Fibroblast of skin of left quadriceps (primary cell): Measurements from ENCODE around the gene CTSF.
"Not testable (repeated sequence)": the region's sequence is repeated elsewhere in the genome, so short reads cannot be mapped to it uniquely, and the experiment has no call there.

Experiments
- DNase-seq, 2 experiments: peaks; one replicate each; pipeline ENCODE4 v3.0.0-alpha.2; 2013; ENCODE audit warnings: low read depth in 2 of 2

Gene CTSF

DNA sequence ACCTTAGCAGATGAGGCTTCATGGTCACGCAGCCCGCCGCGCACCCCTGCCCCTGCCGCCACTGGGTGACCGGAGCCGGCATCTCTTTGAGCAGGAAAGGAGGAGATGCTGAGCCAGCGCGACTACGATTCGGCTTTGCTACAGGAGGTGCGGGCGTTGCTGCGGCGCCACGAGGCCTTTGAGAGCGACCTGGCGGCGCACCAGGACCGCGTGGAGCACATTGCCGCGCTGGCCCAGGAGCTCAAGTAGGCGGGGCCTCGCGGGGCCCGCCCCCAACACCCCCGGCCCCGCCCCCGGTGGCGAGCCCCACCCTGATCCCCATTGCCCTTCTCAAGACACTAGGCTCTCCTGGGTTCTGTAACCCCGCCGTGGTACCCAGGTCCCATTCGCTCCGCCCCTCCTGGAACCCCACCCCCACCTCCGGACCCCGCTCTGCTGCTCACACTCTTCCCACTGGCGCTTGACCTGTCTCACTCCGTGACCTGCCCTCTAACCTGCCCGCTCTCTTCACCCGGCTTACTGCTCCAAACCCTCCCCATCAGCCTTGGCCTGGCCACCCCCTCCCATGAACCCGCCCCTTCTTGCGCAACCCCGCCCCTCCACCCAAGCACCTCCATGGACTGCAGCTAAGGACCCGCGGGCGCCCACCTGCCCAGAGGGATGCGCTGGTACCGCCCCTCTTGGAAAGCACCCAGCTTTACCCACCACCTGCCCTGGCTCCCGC is 9.1 kb downstream of the CTSF start:
- no peak for DNase-seq

DNA sequence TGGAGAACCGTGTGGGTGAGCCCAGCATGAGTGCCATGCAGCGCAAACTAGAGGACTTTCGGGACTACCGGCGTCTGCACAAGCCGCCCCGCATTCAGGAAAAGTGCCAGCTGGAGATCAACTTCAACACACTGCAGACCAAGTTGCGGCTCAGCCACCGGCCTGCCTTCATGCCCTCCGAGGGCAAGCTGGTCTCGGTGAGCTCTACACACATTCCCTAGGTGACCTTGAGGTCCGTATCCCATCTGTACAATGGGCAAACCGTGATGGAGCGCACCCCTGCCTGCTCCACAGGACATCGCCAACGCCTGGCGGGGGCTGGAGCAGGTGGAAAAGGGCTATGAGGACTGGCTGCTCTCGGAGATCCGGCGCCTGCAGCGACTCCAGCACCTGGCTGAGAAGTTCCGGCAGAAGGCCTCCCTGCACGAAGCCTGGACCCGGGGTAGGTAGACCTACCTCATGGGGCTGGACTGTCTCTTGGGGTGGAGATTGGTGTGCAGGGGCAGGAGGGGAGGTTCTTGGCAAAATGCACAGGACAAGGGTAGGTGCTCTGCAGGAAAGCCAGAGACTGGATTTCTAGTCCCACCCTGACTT is 10.6 kb downstream of the CTSF start:
- DNase-seq = no peak

DNA sequence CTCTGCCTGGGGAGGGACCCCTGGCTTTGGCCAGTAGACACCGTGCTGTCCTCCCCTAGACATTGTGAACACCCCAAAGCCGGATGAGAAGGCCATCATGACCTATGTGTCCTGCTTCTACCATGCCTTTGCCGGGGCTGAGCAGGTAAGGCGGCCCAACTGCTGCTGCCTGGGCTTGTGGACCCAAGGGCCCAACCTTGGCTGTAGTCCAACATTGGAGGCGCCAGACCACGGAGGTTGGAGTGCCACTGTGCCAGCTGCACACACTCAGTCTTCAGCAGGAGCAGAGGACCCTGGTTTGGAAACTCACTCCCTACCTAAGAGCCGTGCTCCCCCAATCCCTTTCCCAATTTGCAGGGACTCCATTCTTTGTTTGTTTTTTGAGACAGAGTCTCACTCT is 12.3 kb downstream of the CTSF start:
- DNase-seq = no peak

DNA sequence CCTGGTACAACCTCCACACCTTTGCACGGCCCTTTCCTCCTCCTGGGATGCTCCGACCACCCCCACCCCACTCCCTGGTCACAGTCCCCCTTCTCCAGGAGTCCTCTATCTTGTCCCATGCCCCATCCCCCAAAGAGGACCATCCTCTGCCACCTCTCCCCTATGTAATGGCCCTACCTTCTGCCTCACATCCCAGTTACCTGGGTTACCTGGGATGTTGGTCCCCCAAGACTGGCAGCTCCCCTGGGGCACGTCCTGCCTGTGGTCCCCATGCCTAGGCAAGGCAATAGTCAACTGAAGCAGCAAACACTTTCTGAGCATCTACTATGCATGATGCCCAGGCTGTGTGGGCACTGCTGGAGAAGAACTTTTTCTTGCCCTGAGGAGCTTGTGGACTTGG is 13.0 kb downstream of the CTSF start:
- DNase-seq = no peak

DNA sequence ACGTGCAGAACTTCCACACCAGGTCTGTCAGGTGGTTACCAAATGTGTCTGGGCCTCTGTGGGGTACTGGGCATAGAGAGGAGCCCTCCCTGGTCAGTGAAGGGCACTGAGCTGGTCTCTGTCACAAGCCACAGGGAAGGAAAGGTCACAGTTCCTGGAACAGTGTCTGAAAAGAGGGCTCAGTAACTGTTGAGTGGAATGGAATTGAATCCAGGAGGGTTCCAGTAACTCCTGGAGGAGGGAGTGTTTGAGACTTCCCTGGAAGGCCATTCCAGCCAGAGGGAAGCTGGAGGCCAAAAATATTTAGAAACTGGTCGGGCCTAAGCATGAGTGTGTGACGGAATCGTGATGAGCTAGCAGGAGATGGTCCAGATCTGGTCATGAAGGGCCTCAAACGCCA is 13.8 kb downstream of the CTSF start:
- no peak for DNase-seq

DNA sequence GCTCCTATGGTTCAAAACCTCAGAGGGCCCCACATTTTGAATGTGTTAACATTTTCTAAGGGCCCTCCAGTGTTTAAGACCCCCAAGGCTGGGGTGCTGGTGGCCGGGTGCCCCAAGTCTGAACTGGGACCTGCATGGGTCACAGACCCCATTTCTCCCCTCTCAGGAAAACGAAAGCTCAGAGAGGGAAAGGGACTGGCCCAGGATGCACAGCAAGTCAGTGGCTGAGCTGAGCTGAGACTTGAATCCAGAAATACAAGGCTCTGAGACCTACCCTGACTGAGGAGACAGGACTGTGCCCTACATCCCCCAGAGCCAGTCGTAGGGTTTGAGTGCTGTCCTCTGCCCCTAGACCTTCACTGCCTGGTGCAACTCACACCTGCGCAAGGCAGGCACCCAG is 17.5 kb downstream of the CTSF start:
- no peak for DNase-seq

DNA sequence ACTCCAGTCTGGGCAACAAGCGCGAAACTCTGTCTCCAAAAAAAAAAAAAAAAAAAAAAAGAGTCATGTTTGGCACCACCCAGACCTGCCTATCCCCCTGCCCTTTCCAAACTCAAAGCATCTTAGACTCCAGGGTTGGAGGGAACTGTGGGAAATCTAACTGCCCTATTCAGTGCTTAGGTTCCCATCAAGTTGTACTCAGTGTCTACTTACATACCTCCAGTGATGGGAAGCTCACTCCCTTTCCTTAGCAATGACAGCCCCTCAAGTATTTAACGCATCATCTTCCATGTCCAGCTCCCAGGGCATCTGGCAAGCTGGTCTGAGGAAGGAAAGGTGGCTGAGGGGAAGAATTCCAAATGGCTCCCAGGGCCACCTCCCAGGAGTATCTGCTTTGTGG is 18.7 kb downstream of the CTSF start:
- DNase-seq = no peak

DNA sequence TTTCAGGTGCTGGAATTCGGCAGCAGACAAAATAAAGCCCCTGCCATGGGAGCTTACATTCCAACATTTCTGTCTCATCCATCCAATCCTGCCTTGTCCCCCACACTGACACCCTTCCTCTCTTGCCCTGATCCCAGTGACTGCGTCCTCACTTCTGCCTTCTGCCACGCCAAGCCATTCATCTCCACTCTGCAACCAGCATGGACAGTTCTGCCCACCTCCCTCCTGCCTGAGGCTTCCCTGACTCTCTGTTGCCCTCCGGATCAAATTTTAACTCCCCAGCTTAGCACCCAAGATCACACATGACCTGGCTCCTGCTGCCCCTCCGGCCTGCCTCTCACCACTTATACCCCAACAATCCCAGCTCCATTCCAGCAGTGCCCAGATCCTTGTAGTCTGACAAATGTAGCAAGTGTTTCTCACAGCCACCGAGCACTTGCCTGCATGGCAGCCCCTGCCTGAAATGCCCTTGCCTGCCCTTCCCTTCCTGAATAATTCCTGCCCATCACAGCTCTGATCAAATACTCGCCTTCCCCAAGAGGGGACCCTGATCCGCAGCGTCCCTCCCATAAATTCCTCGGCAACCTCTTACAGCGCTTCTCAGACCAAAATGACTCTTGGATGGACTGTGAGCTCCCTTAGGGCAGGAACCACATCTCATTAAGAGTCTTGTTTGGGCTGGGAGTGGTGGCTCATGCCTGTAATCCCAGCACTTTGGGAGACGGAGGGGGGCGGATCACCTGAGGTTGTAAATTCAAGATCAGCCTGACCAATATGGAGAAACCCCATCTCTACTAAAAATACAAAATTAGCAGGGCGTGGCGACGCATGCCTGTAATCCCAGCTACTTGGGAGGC is 19.4 kb downstream of the CTSF start:
- DNase-seq = no peak

DNA sequence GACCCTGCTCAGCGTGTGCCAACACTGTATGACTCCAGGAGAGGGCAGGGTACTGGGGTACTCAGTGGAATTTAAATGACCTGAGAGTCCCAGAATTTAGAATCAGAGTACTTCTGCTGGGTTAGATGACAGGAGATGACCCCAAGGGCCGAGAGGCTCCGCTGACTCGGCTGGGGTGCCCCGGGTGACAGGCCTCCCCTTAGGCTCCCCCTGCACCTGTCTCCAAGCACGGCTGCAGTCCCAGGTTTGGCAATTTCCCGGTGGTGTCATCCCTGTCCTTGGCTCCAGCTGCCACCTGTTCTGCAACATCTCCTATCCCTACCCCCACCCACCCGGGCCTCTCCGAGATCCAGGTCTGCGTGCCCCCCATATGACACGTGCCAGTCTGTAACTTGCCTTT is 20.4 kb downstream of the CTSF start:
- no peak for DNase-seq

DNA sequence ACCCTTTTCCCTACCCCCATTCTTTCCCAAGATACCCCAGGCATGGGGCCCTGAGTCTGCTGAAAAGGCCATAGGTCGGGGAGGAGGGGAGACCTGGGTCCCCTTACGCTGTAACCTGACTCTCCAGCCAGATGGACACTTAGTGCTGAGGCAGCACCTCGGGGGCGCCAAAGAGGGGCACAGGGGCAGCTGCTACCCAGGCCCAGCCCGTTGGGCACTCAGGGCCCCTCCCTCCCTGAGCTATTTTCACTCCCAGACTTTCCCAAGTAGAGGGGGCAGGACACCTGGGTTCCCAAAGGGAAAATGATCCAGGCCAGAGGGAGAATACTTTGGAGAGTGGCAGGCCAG is 20.8 kb downstream of the CTSF start:
- no peak for DNase-seq

DNA sequence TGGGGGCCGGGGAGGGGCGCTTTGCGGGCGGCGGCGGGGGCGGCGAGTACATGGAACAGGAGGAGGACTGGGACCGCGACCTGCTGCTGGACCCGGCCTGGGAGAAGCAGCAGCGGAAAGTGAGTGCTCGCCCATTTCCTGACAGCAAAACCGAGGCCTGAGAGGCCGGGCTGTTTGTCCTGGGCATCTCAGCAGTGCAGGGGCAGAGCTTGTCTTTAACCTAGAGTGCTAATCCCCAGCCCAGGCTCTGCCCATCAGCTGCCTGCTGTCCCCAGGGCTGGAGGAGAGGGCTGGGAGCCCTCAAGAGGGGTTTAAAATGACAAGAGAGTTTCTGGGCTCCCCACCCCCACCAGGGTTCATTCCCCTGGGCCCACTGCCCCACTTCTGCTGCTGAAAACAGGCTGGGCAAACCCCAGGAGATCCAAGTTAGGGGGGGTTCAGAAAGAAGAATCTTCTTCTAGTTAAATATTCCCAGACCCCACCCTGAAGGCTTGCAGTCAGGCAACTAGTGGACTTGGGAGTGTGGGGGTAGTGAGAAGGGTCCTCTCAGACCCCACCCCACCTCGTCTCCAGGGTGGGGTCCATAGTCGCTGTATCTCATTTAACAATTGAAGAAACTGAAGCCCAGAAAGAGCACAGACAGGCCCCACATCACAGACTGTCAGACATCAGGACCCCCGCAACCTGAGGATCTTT is 21.3 kb downstream of the CTSF start:
- DNase-seq = no peak

DNA sequence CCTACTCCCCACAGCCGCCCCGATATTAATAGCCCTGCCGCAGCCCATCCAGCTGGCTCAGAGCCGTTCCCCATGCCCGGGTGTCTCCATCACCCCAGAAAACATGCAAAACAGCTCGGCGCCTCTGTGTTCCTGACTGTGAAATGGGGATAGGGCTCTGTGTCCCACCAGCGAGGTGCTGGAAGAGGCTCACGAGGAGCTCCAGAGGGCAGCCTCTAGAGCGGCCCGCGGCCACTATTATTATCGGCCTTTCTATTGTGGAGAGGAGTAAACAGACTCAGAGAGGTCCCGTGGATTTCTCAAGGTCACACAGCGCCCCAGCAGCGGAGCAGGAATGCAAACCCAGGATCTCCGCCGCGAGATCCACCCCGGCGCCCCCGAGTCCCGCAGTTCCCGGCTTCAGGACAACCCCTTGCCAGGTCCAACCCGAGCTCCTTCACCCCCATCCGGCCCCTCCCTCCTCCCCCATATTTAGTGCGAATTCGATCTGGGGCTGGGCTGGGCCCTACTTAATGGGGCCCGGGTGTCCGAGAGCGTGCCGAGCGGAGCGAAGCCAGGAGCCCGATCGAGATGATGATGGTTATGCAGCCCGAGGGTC is 21.9 kb downstream of the CTSF start, which contains the start of gene ACTN3:
TSS of gene ACTN3 (plus strand) at position 536 of the 598 bp plus-strand sequence. CDS start at position 571, 35 bp downstream.
- DNase-seq = peak in 1 of 2 experiments; percentile 13

DNA sequence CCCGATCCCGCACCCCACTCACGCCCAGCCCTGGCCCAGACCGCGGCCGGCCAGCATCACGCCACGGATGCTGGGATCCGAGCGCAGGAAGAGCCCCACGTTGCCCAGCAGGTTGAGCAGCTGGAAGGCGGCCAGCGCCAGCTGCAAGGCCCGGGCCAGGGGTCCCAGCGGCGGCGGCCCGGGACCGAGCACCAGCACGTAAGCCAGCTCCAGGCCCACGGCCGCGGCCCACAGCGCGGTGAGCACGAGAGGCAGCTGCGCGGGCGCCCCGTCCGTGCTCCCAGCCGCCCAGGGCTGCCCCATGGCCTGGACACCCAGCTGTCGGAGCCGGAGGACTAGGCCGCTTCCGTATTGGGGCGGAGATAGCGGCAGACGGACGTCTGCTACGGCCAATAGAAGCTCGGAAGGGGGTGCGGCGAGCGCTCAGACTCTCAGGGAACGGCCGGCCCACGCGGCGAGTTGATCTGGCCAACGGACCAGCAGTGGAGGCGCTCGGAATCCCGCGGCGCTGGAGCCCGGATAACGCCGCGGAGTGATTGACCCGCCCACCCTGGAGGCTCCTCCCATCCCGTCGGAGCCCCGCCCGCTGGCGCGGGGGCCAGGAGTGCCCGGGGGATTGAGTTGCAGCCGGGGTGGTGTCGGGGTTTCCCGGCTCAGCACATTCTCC is 22.6 kb downstream of the CTSF start, which contains the start of gene ZDHHC24:
TSS of gene ZDHHC24 (minus strand) at position 348 of the 667 bp plus-strand sequence. CDS start at position 303, 45 bp downstream.
- peak; percentile 94 for DNase-seq

DNA sequence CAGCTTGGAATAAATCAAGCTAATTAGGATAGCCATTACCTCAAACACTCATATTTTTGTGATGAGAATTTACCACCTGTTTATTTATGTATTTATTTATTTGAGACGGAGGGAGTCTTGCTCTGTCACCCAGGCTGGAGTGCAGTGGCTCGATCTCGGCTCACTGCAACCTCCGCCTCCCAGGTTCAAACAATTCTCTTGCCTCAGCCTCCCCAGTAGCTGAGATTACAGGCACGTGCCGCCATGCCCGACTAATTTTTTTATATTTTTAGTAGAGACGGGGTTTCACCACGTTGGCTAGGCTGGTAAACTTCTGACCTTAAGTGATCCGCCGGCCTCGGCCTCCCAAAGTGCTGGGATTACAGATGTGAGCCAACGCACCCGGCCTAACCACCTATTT is 23.5 kb downstream of the CTSF start:
- not testable (repeated sequence) for DNase-seq

DNA sequence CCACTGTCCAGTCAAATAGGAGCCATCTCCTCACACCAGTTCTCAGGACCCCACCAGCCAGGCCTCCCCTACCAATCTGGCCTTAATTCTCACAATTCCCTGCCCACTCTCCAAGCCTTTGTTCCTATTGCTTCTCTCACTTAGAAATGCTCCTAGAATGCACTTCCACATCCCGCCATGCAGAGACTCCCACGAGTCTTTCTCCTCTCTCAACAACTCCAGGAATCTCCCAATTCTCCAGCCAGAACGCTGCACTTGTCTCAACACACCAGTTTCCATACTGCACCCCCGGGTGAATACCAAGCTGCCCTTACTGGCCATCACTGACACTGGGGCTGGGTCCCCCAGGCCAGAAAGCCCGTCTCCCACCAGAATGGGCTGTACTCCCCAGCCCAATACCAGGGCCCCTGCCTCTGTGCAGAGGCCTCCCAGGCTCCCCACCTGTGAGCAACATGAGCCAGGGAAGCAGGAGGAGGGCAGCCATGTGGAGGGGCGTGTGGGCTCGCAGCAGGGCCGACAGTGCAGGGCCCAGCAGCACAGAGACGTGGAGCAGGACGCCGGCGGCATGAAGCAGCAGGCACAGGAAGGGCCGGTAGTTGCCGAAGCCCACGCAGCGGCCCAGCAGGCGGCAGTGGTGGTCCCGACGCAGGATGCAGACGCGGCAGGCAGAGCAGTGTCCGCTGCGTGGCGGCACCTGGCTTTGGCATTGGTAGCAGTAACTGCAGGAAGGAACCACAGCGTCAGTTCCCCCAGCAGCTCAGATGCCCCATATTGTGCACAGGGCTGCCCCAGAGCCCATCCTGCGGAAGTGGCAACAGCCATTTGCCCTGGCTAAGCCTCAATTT is 24.9 kb downstream of the CTSF start:
- peak in 1 of 2 experiments; percentile 11 for DNase-seq

DNA sequence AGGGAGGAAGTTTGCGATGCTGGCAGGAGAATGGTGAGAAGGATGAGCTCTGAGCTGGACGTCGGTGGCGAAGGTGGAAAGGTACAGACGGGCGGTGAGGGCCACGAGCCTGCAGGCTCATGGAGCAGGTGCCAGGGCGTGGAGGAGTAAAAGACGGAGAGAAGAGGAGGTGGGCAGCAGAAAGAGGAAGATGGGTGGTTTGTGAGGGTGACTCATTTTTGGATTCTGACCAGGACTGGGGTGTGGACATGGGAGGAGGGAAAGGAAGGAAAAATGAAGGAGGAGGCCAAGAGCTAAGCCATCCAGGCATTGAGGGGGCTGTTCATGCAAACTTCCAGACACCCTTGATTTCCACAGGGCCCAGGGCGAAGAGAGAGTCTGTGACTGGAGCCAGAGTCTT is 26.0 kb downstream of the CTSF start:
- DNase-seq = no peak

DNA sequence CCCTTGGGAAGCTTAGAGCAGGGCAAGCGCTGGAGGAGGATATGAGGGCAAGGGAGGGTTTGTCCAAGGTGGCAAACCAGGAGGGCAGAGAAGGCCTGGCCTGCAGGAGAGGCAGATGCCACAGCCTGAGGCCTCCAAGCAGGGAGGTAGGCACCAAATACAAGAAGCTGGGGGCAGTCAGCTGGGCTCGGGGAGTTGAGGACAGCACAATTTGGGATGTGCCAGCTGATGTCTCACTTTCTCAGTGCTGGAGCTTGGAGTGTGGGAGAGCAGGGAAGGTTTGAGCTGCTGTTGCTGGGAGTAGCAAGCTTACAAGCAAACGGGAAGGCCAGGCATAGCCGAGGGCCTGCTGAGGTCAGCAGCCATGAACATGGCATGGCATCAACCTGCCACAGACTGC is 26.5 kb downstream of the CTSF start:
- DNase-seq = no peak

DNA sequence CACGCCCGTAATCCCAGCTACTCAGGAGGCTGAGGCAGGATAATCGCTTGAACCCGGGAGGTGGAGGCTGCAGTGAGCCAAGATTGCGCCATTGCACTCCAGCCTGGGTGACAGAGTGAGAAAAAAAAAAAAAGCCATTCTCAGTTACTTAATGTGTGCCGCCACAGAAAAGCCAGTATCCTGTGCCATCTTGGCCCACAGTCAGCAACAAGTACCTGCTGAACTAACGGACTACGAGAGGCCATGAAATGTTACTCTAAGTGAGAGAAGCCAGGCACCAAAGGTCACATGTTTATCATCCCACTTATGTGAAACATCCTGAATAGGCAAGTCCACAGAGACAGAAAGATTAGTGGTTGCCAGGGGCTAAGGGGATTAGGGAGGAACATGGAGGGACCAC is 27.8 kb downstream of the CTSF start:
- DNase-seq = not testable (repeated sequence)

DNA sequence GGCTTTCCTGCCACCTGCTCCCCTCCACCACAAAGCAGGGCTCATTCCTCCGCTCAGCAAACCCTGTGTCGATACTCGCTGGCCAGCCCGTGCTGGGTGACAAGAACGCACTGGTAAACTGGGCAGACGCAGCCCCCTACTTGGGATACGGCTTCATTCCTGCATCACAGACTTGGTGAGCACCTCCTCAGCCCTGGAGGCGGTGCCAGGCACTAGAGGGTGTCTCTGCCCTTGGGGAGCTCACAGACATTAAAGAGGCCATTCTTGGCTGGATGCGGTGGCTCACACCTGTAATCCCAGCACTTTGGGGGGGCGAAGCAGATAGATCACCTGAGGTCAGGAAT is 28.6 kb downstream of the CTSF start:
- no peak for DNase-seq

DNA sequence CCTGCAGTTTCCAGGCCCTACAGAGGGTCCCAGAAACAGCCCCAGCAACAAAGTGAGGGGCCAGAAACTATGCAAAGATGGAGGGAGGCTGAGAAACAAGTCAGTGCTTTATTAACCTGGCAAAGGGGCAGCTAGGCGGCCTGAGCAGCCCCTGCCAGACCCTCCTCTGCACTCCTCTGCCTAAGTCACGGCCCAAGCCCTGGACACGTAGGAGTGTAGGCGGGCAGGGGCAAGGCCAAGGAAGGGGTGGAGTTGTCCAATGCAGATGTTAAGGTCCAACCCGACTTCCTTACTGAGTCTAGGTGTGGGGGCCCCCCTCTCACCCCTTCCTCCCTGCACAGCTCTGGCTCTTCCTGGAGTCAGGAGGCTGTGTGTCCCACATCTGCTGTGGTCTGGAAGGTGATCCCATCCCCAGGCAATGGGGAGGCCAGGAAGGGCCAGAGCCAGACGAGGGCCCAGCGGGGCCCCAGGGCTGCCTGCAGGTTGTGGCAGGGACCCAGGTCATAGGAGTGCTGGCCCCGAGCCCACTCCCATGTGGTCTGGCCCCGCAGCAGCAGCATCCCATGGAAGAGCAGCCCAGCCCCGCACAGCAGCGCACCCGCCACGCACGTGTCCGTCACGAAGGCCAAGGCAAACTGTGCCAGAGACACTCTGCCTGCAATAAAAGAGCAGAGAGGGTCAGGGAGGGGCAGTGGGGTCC is 29.1 kb downstream of the CTSF start:
- DNase-seq = no peak
